Measurements from ENCODE around the gene PARVB.

The PARVB gene

GRCh38 chr22:44098966-44099530 is 74.9 kb downstream of the PARVB start:
- H3K4me3 ChIP-seq (ENCODE audit: low read depth, low read length), result no peak overlapping the region
- POLR2A ChIA-PET, result no interaction called here
- no peak overlapping the region for H3K27ac ChIP-seq (ENCODE audit: extremely low read depth, low read depth, low read length)
- H3K4me1 ChIP-seq (ENCODE audit: control insufficient read depth, insufficient read depth, low read length), result no peaks in the 10 kb centered on the region
- peaks cover 0 to 22% of the 10 kb centered on the region in 2 experiments; a peak in 1 of 3 replicates for H3K36me3 ChIP-seq (ENCODE audit: control insufficient read depth in 2 of 2, insufficient read depth in 1 of 2, low read length in 2 of 2)
- TF ChIP-seq ZNF280D (tag by site-specific recombination; IDR thresholded peaks at IDR 0.05), result no peak
- TF ChIP-seq, protein P1, sequence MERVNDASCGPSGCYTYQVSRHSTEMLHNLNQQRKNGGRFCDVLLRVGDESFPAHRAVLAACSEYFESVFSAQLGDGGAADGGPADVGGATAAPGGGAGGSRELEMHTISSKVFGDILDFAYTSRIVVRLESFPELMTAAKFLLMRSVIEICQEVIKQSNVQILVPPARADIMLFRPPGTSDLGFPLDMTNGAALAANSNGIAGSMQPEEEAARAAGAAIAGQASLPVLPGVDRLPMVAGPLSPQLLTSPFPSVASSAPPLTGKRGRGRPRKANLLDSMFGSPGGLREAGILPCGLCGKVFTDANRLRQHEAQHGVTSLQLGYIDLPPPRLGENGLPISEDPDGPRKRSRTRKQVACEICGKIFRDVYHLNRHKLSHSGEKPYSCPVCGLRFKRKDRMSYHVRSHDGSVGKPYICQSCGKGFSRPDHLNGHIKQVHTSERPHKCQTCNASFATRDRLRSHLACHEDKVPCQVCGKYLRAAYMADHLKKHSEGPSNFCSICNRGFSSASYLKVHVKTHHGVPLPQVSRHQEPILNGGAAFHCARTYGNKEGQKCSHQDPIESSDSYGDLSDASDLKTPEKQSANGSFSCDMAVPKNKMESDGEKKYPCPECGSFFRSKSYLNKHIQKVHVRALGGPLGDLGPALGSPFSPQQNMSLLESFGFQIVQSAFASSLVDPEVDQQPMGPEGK (tag by site-specific recombination; IDR thresholded peaks at IDR 0.05), result no peak
- no peak for TF ChIP-seq ZNF561 (tag by site-specific recombination; IDR thresholded peaks at IDR 0.05; ENCODE audit: borderline replicate concordance)
- no peak for TF ChIP-seq ZNF843 (tag by site-specific recombination; IDR thresholded peaks at IDR 0.05)
- TF ChIP-seq ZNF837 (tag by site-specific recombination; IDR thresholded peaks at IDR 0.05), result no peak
- TF ChIP-seq ZNF16 (tag by site-specific recombination; IDR thresholded peaks at IDR 0.05; ENCODE audit: low read depth), result no peak
- TF ChIP-seq, protein P2, sequence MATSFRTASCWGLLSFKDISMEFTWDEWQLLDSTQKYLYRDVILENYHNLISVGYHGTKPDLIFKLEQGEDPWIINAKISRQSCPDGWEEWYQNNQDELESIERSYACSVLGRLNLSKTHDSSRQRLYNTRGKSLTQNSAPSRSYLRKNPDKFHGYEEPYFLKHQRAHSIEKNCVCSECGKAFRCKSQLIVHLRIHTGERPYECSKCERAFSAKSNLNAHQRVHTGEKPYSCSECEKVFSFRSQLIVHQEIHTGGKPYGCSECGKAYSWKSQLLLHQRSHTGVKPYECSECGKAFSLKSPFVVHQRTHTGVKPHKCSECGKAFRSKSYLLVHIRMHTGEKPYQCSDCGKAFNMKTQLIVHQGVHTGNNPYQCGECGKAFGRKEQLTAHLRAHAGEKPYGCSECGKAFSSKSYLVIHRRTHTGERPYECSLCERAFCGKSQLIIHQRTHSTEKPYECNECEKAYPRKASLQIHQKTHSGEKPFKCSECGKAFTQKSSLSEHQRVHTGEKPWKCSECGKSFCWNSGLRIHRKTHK (tag by site-specific recombination; IDR thresholded peaks at IDR 0.05), result no peak
- no peak for TF ChIP-seq ZNF658 (tag by site-specific recombination; IDR thresholded peaks at IDR 0.05)
- no peak for TF ChIP-seq BCL11B (tag by site-specific recombination; IDR thresholded peaks at IDR 0.05; ENCODE audit: low read depth)
- TF ChIP-seq ZNF2 (tag by site-specific recombination; IDR thresholded peaks at IDR 0.05), result no peak
- no peak for TF ChIP-seq ZNF580 (tag by site-specific recombination; IDR thresholded peaks at IDR 0.05)
- TF ChIP-seq, protein P3, sequence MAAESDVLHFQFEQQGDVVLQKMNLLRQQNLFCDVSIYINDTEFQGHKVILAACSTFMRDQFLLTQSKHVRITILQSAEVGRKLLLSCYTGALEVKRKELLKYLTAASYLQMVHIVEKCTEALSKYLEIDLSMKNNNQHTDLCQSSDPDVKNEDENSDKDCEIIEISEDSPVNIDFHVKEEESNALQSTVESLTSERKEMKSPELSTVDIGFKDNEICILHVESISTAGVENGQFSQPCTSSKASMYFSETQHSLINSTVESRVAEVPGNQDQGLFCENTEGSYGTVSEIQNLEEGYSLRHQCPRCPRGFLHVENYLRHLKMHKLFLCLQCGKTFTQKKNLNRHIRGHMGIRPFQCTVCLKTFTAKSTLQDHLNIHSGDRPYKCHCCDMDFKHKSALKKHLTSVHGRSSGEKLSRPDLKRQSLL (tag by site-specific recombination; IDR thresholded peaks at IDR 0.05), result no peak
- no peak for TF ChIP-seq ZNF23 (tag by site-specific recombination; IDR thresholded peaks at IDR 0.05; ENCODE audit: borderline replicate concordance)
- CTCF ChIA-PET, result interaction anchor here (1.0 kb wide), 1 partner anchor 13 kb away, joined by 5 read pairs; no protein-coding TSS in a partner anchor
- no peaks in the 10 kb centered on the region for H3K9me3 ChIP-seq (ENCODE audit: control insufficient read depth, insufficient read depth, low read depth, low read length)

DNA sequence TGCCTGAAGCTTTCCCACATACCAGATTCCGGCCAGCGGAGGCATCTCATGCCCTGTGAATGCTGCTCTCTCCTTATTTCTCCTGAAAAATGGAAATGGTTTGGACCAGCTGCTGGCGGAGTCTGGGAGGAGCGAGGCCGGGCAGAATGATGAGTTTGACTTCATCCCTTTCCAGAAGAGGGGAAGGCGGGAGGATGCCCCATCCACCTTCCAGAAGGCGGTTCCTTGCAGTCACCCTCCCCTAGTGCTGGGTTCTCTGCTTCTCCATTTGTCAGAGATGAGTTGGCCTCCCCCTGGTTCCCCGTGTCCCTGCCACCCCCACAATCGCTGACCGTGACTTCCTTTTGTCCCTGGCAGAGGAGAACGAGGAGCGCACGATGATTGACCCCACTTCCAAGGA is 75.6 kb downstream of the PARVB start:
- H3K36me3 ChIP-seq (ENCODE audit: control insufficient read depth in 2 of 2, insufficient read depth in 1 of 2, low read length in 2 of 2), result peaks cover 0 to 23% of the 10 kb centered on the region in 2 experiments; a peak in 1 of 3 replicates
- H3K9me3 ChIP-seq (ENCODE audit: control insufficient read depth, insufficient read depth, low read depth, low read length), result no peaks in the 10 kb centered on the region
- no peak overlapping the region for H3K27ac ChIP-seq (ENCODE audit: extremely low read depth, low read depth, low read length)
- no peaks in the 10 kb centered on the region for H3K4me1 ChIP-seq (ENCODE audit: control insufficient read depth, insufficient read depth, low read length)
- no peak overlapping the region for H3K4me3 ChIP-seq (ENCODE audit: low read depth, low read length)
- CTCF ChIA-PET, result interaction anchor here (0.6 to 0.9 kb wide), 2 partner anchors 14 to 436 kb away, joined by 3 to 4 read pairs; no protein-coding TSS in a partner anchor
- POLR2A ChIA-PET, result no interaction called here
- TF ChIP-seq ZNF677 (tag by site-specific recombination; IDR thresholded peaks at IDR 0.05), result no peak
- no peak for TF ChIP-seq GLIS1 (tag by site-specific recombination; IDR thresholded peaks at IDR 0.05)
- TF ChIP-seq ZNF280C (tag by site-specific recombination; IDR thresholded peaks at IDR 0.05), result no peak
- no peak for TF ChIP-seq ZBTB44 (tag by site-specific recombination; IDR thresholded peaks at IDR 0.05)
- no peak for TF ChIP-seq HIC1 (tag by site-specific recombination; IDR thresholded peaks at IDR 0.05)
- no peak for TF ChIP-seq ZNF24 (tag by site-specific recombination; IDR thresholded peaks at IDR 0.05)
- no peak for TF ChIP-seq BCL11A (tag by site-specific recombination; IDR thresholded peaks at IDR 0.05; ENCODE audit: low read depth)

Data from HEK293 (cell line).